ENCODE results near the gene R3HDM2.
"Not testable (repeated sequence)": the region's sequence is repeated elsewhere in the genome, so short reads cannot be mapped to it uniquely, and the experiment has no call there.

The R3HDM2 gene

GRCh38 chr12:57377103-57377840, 53.6 kb downstream of the R3HDM2 start:
- DNase-seq (ENCODE audit: low spot score), result no peak

GRCh38 chr12:57372233-57372632, 58.6 kb downstream of the R3HDM2 start:
- no peak for DNase-seq (ENCODE audit: low spot score)

GRCh38 chr12:57370696-57371095, 60.1 kb downstream of the R3HDM2 start:
- DNase-seq (ENCODE audit: low spot score), result no peak

GRCh38 chr12:57370072-57370471, 60.8 kb downstream of the R3HDM2 start:
- no peak for DNase-seq (ENCODE audit: low spot score)

GRCh38 chr12:57369202-57369601, 61.6 kb downstream of the R3HDM2 start:
- no peak for DNase-seq (ENCODE audit: low spot score)

GRCh38 chr12:57368349-57369095, 62.3 kb downstream of the R3HDM2 start:
- DNase-seq (ENCODE audit: low spot score), result no peak

GRCh38 chr12:57367121-57367520, 63.7 kb downstream of the R3HDM2 start:
- DNase-seq (ENCODE audit: low spot score), result no peak

GRCh38 chr12:57366315-57366714, 64.5 kb downstream of the R3HDM2 start:
- DNase-seq (ENCODE audit: low spot score), result no peak

GRCh38 chr12:57364156-57364555, 66.7 kb downstream of the R3HDM2 start:
- not testable (repeated sequence) for DNase-seq (ENCODE audit: low spot score)

- no peak for DNase-seq (ENCODE audit: low spot score)
Measured at GRCh38 chr12:57360468-57360867, 70.4 kb downstream of the R3HDM2 start.

GRCh38 chr12:57358646-57359045, 72.2 kb downstream of the R3HDM2 start:
- DNase-seq (ENCODE audit: low spot score), result no peak

- no peak for DNase-seq (ENCODE audit: low spot score)
Measured at GRCh38 chr12:57355734-57356133, 75.1 kb downstream of the R3HDM2 start.

- no peak for DNase-seq (ENCODE audit: low spot score)
Measured at GRCh38 chr12:57352166-57352565, 78.7 kb downstream of the R3HDM2 start.

- DNase-seq (ENCODE audit: low spot score), result no peak
Measured at GRCh38 chr12:57347284-57347683, 83.6 kb downstream of the R3HDM2 start.

GRCh38 chr12:57343703-57344378, 87.0 kb downstream of the R3HDM2 start:
- no peak for DNase-seq (ENCODE audit: low spot score)

- no peak for DNase-seq (ENCODE audit: low spot score)
Measured at GRCh38 chr12:57342207-57342691, 88.6 kb downstream of the R3HDM2 start.

- no peak for DNase-seq (ENCODE audit: low spot score)
Measured at GRCh38 chr12:57341275-57341990, 89.4 kb downstream of the R3HDM2 start.

- no peak for DNase-seq (ENCODE audit: low spot score)
Measured at GRCh38 chr12:57340104-57340503, 90.7 kb downstream of the R3HDM2 start.

GRCh38 chr12:57336299-57336698, 94.5 kb downstream of the R3HDM2 start:
- not testable (repeated sequence) for DNase-seq (ENCODE audit: low spot score)

GRCh38 chr12:57334219-57334618, 96.6 kb downstream of the R3HDM2 start:
- no peak for DNase-seq (ENCODE audit: low spot score)

- DNase-seq (ENCODE audit: low spot score), result no peak
Measured at GRCh38 chr12:57332646-57333312, 98.1 kb downstream of the R3HDM2 start.

GRCh38 chr12:57330992-57331391, 99.9 kb downstream of the R3HDM2 start:
- no peak for DNase-seq (ENCODE audit: low spot score)

All from NAMALWA (cell line).